ENCODE data around the gene IFRD2. TPM values are rescaled to one million over a fixed set of nuclear protein-coding genes. Genes with fewer than 3 reads are reported as not detected.

Gene IFRD2
- 10 to 100 TPM; 56.3 to 62.1 TPM for total RNA-seq

- peak within 1 kb of the TSS; percentile 83 to 93 for H3K4me3 Mint-ChIP-seq
- no peaks in the 10 kb centered on the region for H3K27me3 Mint-ChIP-seq (ENCODE audit: low read depth)
- H3K27ac Mint-ChIP-seq: peak within 1 kb of the TSS; percentile 91
- peaks cover 32% of the 10 kb centered on the region for H3K4me1 Mint-ChIP-seq (ENCODE audit: low read depth)
- peaks cover 0 to 4% of the 10 kb centered on the region in 2 donors for H3K36me3 Mint-ChIP-seq (ENCODE audit: insufficient read depth in 2 of 2)
- no peaks in the 10 kb centered on the region for H3K9me3 Mint-ChIP-seq
- DNase-seq: peak; percentile 95 to 96
- peak; percentile 99 for ATAC-seq (replicated peaks in 1 of 2)
Measured at GRCh38 chr3:50292159-50293078, at the start of gene IFRD2. Gene IFRD2, minus strand, starts transcription at chr3:50292429. Its CDS starts 155 bp downstream, at chr3:50292274.

GRCh38 chr3:50341537-50341936 lies 49.3 kb upstream of the IFRD2 start:
- ATAC-seq (replicated peaks in 1 of 2): no peak
- H3K36me3 Mint-ChIP-seq (ENCODE audit: insufficient read depth in 2 of 2): peaks cover 10 to 15% of the 10 kb centered on the region in 2 donors
- no peaks in the 10 kb centered on the region for H3K27me3 Mint-ChIP-seq (ENCODE audit: low read depth)
- H3K9me3 Mint-ChIP-seq: no peaks in the 10 kb centered on the region
- peak overlapping the region; percentile 86 to 92 for H3K4me3 Mint-ChIP-seq
- no peak overlapping the region for H3K27ac Mint-ChIP-seq
- no peak for DNase-seq
- peaks cover 46% of the 10 kb centered on the region for H3K4me1 Mint-ChIP-seq (ENCODE audit: low read depth)

GRCh38 chr3:50340448-50341329 lies 48.5 kb upstream of the IFRD2 start, which contains the start of gene RASSF1:
Gene RASSF1, minus strand, starts transcription at chr3:50340836. Its CDS starts 31 bp downstream, at chr3:50340805.
- peak within 1 kb of the TSS; percentile 97 for H3K27ac Mint-ChIP-seq
- H3K4me3 Mint-ChIP-seq: peak within 1 kb of the TSS; percentile 86 to 92
- H3K36me3 Mint-ChIP-seq (ENCODE audit: insufficient read depth in 2 of 2): peaks cover 12 to 17% of the 10 kb centered on the region in 2 donors
- DNase-seq (peak; percentile 67 to 83), ATAC-seq (replicated peaks in 1 of 2) (peak; percentile 14 to 51)
- no peaks in the 10 kb centered on the region for H3K27me3 Mint-ChIP-seq (ENCODE audit: low read depth)
- H3K9me3 Mint-ChIP-seq: no peaks in the 10 kb centered on the region
- peaks cover 46% of the 10 kb centered on the region for H3K4me1 Mint-ChIP-seq (ENCODE audit: low read depth)

GRCh38 chr3:50340147-50340447 lies 47.9 kb upstream of the IFRD2 start:
- Mint-ChIP-seq H3K36me3 (ENCODE audit: insufficient read depth in 2 of 2) (peaks cover 16 to 20% of the 10 kb centered on the region in 2 donors), H3K4me1 (ENCODE audit: low read depth) (peaks cover 47% of the 10 kb centered on the region), H3K4me3 (peak overlapping the region; percentile 86 to 92), H3K27me3 (ENCODE audit: low read depth) (no peaks in the 10 kb centered on the region), H3K27ac (peak overlapping the region; percentile 97), H3K9me3 (no peaks in the 10 kb centered on the region)
- ATAC-seq (replicated peaks in 1 of 2): no peak
- no peak for DNase-seq

- Mint-ChIP-seq H3K27ac (peak overlapping the region; percentile 97), H3K4me1 (ENCODE audit: low read depth) (peaks cover 52% of the 10 kb centered on the region), H3K36me3 (ENCODE audit: insufficient read depth in 2 of 2) (peaks cover 17 to 20% of the 10 kb centered on the region in 2 donors), H3K9me3 (no peaks in the 10 kb centered on the region), H3K27me3 (ENCODE audit: low read depth) (no peaks in the 10 kb centered on the region), H3K4me3 (peak overlapping the region; percentile 86 to 92)
- DNase-seq: no peak
- no peak for ATAC-seq (replicated peaks in 1 of 2)
Measured at GRCh38 chr3:50339485-50340146, 47.4 kb upstream of the IFRD2 start.

- Mint-ChIP-seq H3K27ac (peak overlapping the region; percentile 97), H3K27me3 (ENCODE audit: low read depth) (no peaks in the 10 kb centered on the region), H3K36me3 (ENCODE audit: insufficient read depth in 2 of 2) (peaks cover 18 to 22% of the 10 kb centered on the region in 2 donors), H3K4me1 (ENCODE audit: low read depth) (peaks cover 59% of the 10 kb centered on the region), H3K4me3 (peak overlapping the region; percentile 86 to 92), H3K9me3 (no peaks in the 10 kb centered on the region)
- DNase-seq: no peak
- ATAC-seq (replicated peaks in 1 of 2): no peak
Measured at GRCh38 chr3:50338965-50339364, 46.7 kb upstream of the IFRD2 start.

- peak overlapping the region; percentile 93 for H3K27ac Mint-ChIP-seq
- H3K9me3 Mint-ChIP-seq: no peaks in the 10 kb centered on the region
- peaks cover 66% of the 10 kb centered on the region for H3K4me1 Mint-ChIP-seq (ENCODE audit: low read depth)
- no peaks in the 10 kb centered on the region for H3K27me3 Mint-ChIP-seq (ENCODE audit: low read depth)
- H3K4me3 Mint-ChIP-seq: peak overlapping the region; percentile 86 to 92
- peaks cover 18 to 23% of the 10 kb centered on the region in 2 donors for H3K36me3 Mint-ChIP-seq (ENCODE audit: insufficient read depth in 2 of 2)
- peak; percentile 75 to 84 for ATAC-seq (replicated peaks in 1 of 2)
- DNase-seq: peak; percentile 99
Measured at GRCh38 chr3:50337175-50337861, 45.1 kb upstream of the IFRD2 start.

- Mint-ChIP-seq H3K27me3 (ENCODE audit: low read depth) (no peaks in the 10 kb centered on the region), H3K4me1 (ENCODE audit: low read depth) (peaks cover 66% of the 10 kb centered on the region), H3K27ac (peak overlapping the region; percentile 92), H3K4me3 (peak overlapping the region; percentile 86 to 92), H3K9me3 (no peaks in the 10 kb centered on the region), H3K36me3 (ENCODE audit: insufficient read depth in 2 of 2) (peaks cover 19 to 23% of the 10 kb centered on the region in 2 donors)
- DNase-seq: peak; percentile 70 to 77
- ATAC-seq (replicated peaks in 1 of 2): peak; percentile 38 to 47
Measured at GRCh38 chr3:50336452-50337174, 44.4 kb upstream of the IFRD2 start.

- ATAC-seq (replicated peaks in 1 of 2): no peak
- Mint-ChIP-seq H3K9me3 (no peaks in the 10 kb centered on the region), H3K27me3 (ENCODE audit: low read depth) (no peaks in the 10 kb centered on the region), H3K36me3 (ENCODE audit: insufficient read depth in 2 of 2) (peaks cover 23 to 25% of the 10 kb centered on the region in 2 donors), H3K4me3 (peak overlapping the region; percentile 78 to 86), H3K4me1 (ENCODE audit: low read depth) (peaks cover 52% of the 10 kb centered on the region), H3K27ac (peak overlapping the region; percentile 88)
- no peak for DNase-seq
Measured at GRCh38 chr3:50334339-50335075, 42.3 kb upstream of the IFRD2 start.

GRCh38 chr3:50333744-50334328 lies 41.6 kb upstream of the IFRD2 start:
- no peak for ATAC-seq (replicated peaks in 1 of 2)
- H3K27me3 Mint-ChIP-seq (ENCODE audit: low read depth): no peaks in the 10 kb centered on the region
- no peak for DNase-seq
- peaks cover 21 to 22% of the 10 kb centered on the region in 2 donors for H3K36me3 Mint-ChIP-seq (ENCODE audit: insufficient read depth in 2 of 2)
- H3K27ac Mint-ChIP-seq: peak overlapping the region; percentile 88
- peak overlapping the region; percentile 78 to 86 for H3K4me3 Mint-ChIP-seq
- H3K4me1 Mint-ChIP-seq (ENCODE audit: low read depth): peaks cover 45% of the 10 kb centered on the region
- no peaks in the 10 kb centered on the region for H3K9me3 Mint-ChIP-seq

- Mint-ChIP-seq H3K4me3 (no peak overlapping the region), H3K4me1 (ENCODE audit: low read depth) (peaks cover 49% of the 10 kb centered on the region), H3K27me3 (ENCODE audit: low read depth) (no peaks in the 10 kb centered on the region), H3K27ac (no peak overlapping the region), H3K9me3 (no peaks in the 10 kb centered on the region), H3K36me3 (ENCODE audit: insufficient read depth in 2 of 2) (peaks cover 11 to 15% of the 10 kb centered on the region in 2 donors)
- ATAC-seq (replicated peaks in 1 of 2) (no peak), DNase-seq (no peak)
Measured at GRCh38 chr3:50331364-50331907, 39.2 kb upstream of the IFRD2 start.

All from activated T-cell treated with anti-CD3 and anti-CD28 coated beads, Interleukin-2, amount 50 U/mL, for 72 hours (primary cell).